PC-3 (cell line): ENCODE results near the gene XCR1. TPM values are rescaled to one million over a fixed set of nuclear protein-coding genes. Genes with fewer than 3 reads are reported as not detected.

Experiments
- ATAC-seq: fragments of 200-7000 bp; cut with Tn5 transposase; 2 replicates; pipeline ENCODE4 v1.9.1; 2020; ENCODE audit warnings: mild to moderate bottlenecking, moderate library complexity
- BruUV-seq: library from RNA; stranded (reverse); fragments of 400-500 nt; replicated peaks from 2 replicates; lab custom pipeline; 2021; lab: Mats Ljungman, UMichigan
- CTCF ChIA-PET: fragments of 300-600 bp; sonication (Branson Sonifier 250); formaldehyde crosslinking; loops from one replicate; lab custom pipeline; 2022; ENCODE audit warnings: antibody characterized with exemption; lab: Charles Lee
- POLR2A ChIA-PET: fragments of 300-600 bp; sonication (Branson Sonifier 250); formaldehyde crosslinking; loops from one replicate; lab custom pipeline; 2022; ENCODE audit warnings: antibody characterized with exemption; ENCODE audit not compliant: unreplicated experiment; lab: Charles Lee
- DNase-seq: peaks from one replicate; pipeline ENCODE4 v3.0.0-alpha.2; 2015
- H2AFZ ChIP-seq: fragments of 300-600 bp; sonication (generic); 2 replicates; pipeline ENCODE4 v1.6.0; 2016; ENCODE audit warnings: antibody characterized with exemption, low read length
- H3F3A ChIP-seq: fragments of 300-600 bp; sonication (generic); one replicate; pipeline ENCODE4 v1.6.0; 2017; ENCODE audit warnings: antibody characterized with exemption, low read length, control low read depth, mild to moderate bottlenecking; ENCODE audit not compliant: unreplicated experiment
- H3K27ac ChIP-seq: fragments of 300-600 bp; sonication (generic); 2 replicates; pipeline ENCODE4 v1.5.1; 2016; ENCODE audit warnings: mild to moderate bottlenecking, low read length
- H3K27me3 ChIP-seq: fragments of 300-600 bp; sonication (generic); 2 replicates; pipeline ENCODE4 v1.6.1; 2016; ENCODE audit warnings: low read length, mixed read lengths
- H3K36me3 ChIP-seq: fragments of 300-600 bp; sonication (generic); 2 replicates; pipeline ENCODE4 v1.6.1; 2016; ENCODE audit warnings: low read depth, mixed run types, low read length, mixed read lengths
- H3K4me1 ChIP-seq: fragments of 300-600 bp; sonication (generic); 2 replicates; pipeline ENCODE4 v1.5.1; 2016; ENCODE audit warnings: low read length; ENCODE audit not compliant: insufficient read depth
- H3K4me2 ChIP-seq: fragments of 300-600 bp; sonication (generic); 2 replicates; pipeline ENCODE4 v1.6.0; 2016; ENCODE audit warnings: low read length
- H3K4me3 ChIP-seq: fragments of 300-600 bp; sonication (generic); 2 replicates; pipeline ENCODE4 v1.5.1; 2016; ENCODE audit warnings: mild to moderate bottlenecking, low read length, mixed read lengths
- H3K79me2 ChIP-seq: fragments of 300-600 bp; sonication (generic); 2 replicates; pipeline ENCODE4 v1.6.1; 2017; ENCODE audit warnings: low read length, mixed read lengths
- H3K9ac ChIP-seq: fragments of 300-600 bp; sonication (generic); 2 replicates; pipeline ENCODE4 v1.6.0; 2016; ENCODE audit warnings: mild to moderate bottlenecking, low read length
- H3K9me2 ChIP-seq: fragments of 300-600 bp; sonication (generic); replicated peaks from 2 replicates; pipeline ENCODE4 v1.6.1; 2016; ENCODE audit warnings: mixed run types, low read length, mixed read lengths
- H3K9me3 ChIP-seq: fragments of 300-600 bp; sonication (generic); 2 replicates; pipeline ENCODE4 v1.6.1; 2016; ENCODE audit warnings: low read length, mixed read lengths
- H4K20me1 ChIP-seq: fragments of 300-600 bp; sonication (generic); 2 replicates; pipeline ENCODE4 v1.6.1; 2016; ENCODE audit warnings: low read length, mixed read lengths
- CTCF ChIP-seq: fragments of 300-600 bp; sonication (generic); conservative IDR thresholded peaks from 2 replicates; pipeline ENCODE4 v1.5.1; 2017; ENCODE audit warnings: antibody characterized with exemption, low read depth, mild to moderate bottlenecking, low read length
- EZH2 ChIP-seq: fragments of 300-600 bp; sonication (generic); IDR thresholded peaks from one replicate; pipeline ENCODE4 v1.6.1; 2017; ENCODE audit warnings: antibody characterized with exemption, mild to moderate bottlenecking, low read length; ENCODE audit not compliant: unreplicated experiment
- EZH2phosphoT487 ChIP-seq: fragments of 300-600 bp; sonication (generic); IDR thresholded peaks from 2 replicates; pipeline ENCODE4 v1.6.1; 2018; ENCODE audit warnings: mild to moderate bottlenecking, antibody characterized with exemption, low read length, borderline replicate concordance
- intact Hi-C: fragments of 100-400 bp; cut with micrococcal nuclease; formaldehyde crosslinking; loops from 2 replicates; pipeline ENCODE4 v1.9.0; 2023
- total RNA-seq: library from RNA; depleted of rRNA; stranded (reverse); fragments of >200 nt; gene quantifications from 2 replicates; pipeline ENCODE4 v1.2.3, GENCODE V29; 2014

The XCR1 gene
- total RNA-seq, 1 experiment from 2014 or later: not detected

GRCh38 chr3:45981346-45982074 is 45.8 kb downstream of the XCR1 start:
- ATAC-seq: no peak; the same call in 1 of the 2 replicates
- H3K27me3 ChIP-seq: no peaks in the 10 kb centered on the region
- peaks cover 47% of the 10 kb centered on the region for H3K4me1 ChIP-seq
- no peaks in the 10 kb centered on the region for H3F3A ChIP-seq
- no peak overlapping the region for H2AFZ ChIP-seq
- H3K4me2 ChIP-seq: no peak overlapping the region
- DNase-seq: no peak
- BruUV-seq: no TSS peak
- H3K9me2 ChIP-seq: no peaks in the 10 kb centered on the region
- H3K27ac ChIP-seq: no peak overlapping the region
- no peak overlapping the region for H3K9ac ChIP-seq
- H3K9me3 ChIP-seq: no peaks in the 10 kb centered on the region
- H3K4me3 ChIP-seq: no peak overlapping the region
- TF ChIP-seq EZH2phosphoT487 (no peak), EZH2 (no peak), CTCF (no peak)
- CTCF ChIA-PET: interaction anchor here (1.1 kb wide), 1 partner anchor 43 kb away, joined by 4 read pairs; no protein-coding TSS in a partner anchor
- H4K20me1 ChIP-seq: no peaks in the 10 kb centered on the region
- POLR2A ChIA-PET: no interaction called here
- intact Hi-C loops: no loop called here
- peaks cover 15% of the 10 kb centered on the region for H3K79me2 ChIP-seq
- peaks cover 42% of the 10 kb centered on the region for H3K36me3 ChIP-seq

GRCh38 chr3:45980819-45981218 is 46.5 kb downstream of the XCR1 start:
- ChIA-PET CTCF (interaction anchor here (0.6 to 1.1 kb wide), 2 partner anchors 42 to 98 kb away, joined by 3 to 4 read pairs; no protein-coding TSS in a partner anchor), POLR2A (no interaction called here)
- H2AFZ ChIP-seq: no peak overlapping the region
- BruUV-seq: no TSS peak
- no peak overlapping the region for H3K4me3 ChIP-seq
- H3K9me2 ChIP-seq: no peaks in the 10 kb centered on the region
- no peak overlapping the region for H3K4me2 ChIP-seq
- ATAC-seq (no peak), DNase-seq (no peak)
- no peaks in the 10 kb centered on the region for H3F3A ChIP-seq
- no peaks in the 10 kb centered on the region for H3K27me3 ChIP-seq
- H3K9me3 ChIP-seq: no peaks in the 10 kb centered on the region
- peaks cover 12% of the 10 kb centered on the region for H3K79me2 ChIP-seq
- TF ChIP-seq EZH2: no peak
- peaks cover 42% of the 10 kb centered on the region for H3K36me3 ChIP-seq
- no peaks in the 10 kb centered on the region for H4K20me1 ChIP-seq
- H3K27ac ChIP-seq: no peak overlapping the region
- H3K9ac ChIP-seq: no peak overlapping the region
- intact Hi-C loops: no loop called here
- H3K4me1 ChIP-seq: peaks cover 40% of the 10 kb centered on the region

GRCh38 chr3:45980229-45980813 is 47.0 kb downstream of the XCR1 start:
- POLR2A ChIA-PET: no interaction called here
- no TSS peak for BruUV-seq
- Histone ChIP-seq H3K4me3 (no peak overlapping the region), H3K9ac (no peak overlapping the region), H3K27me3 (no peaks in the 10 kb centered on the region), H3K79me2 (peaks cover 7% of the 10 kb centered on the region), H3K36me3 (peaks cover 44% of the 10 kb centered on the region), H3K9me3 (no peaks in the 10 kb centered on the region), H3K27ac (no peak overlapping the region), H2AFZ (no peak overlapping the region), H3F3A (no peaks in the 10 kb centered on the region), H4K20me1 (no peaks in the 10 kb centered on the region), H3K4me1 (peaks cover 35% of the 10 kb centered on the region), H3K9me2 (no peaks in the 10 kb centered on the region), H3K4me2 (no peak overlapping the region)
- CTCF ChIA-PET: interaction anchor here (0.6 kb wide), 1 partner anchor 99 kb away, joined by 3 read pairs; no protein-coding TSS in a partner anchor
- intact Hi-C loops: no loop called here
- TF ChIP-seq EZH2phosphoT487: no peak
- no peak for TF ChIP-seq CTCF
- no peak for TF ChIP-seq EZH2
- DNase-seq (no peak), ATAC-seq (no peak)
